Vagina (tissue), 2 donors: ENCODE measurements around the gene TXNRD3. TPM values are rescaled to one million over a fixed set of nuclear protein-coding genes. Genes with fewer than 3 reads are reported as not detected.
A peak's percentile ranks its signal among the peaks of the same experiment; 100 is the strongest.

ENCODE experiments used
- DNase-seq, 2 donors: peaks; one replicate each; pipeline ENCODE4 v3.0.0-alpha.2; 2017; ENCODE audit errors: extremely low spot score in 2 of 2
- H3K27ac ChIP-seq: fragments of 200-600 bp; sonication (generic); one replicate; pipeline ENCODE4 v1.5.1; 2019
- H3K27me3 ChIP-seq: fragments of 200-600 bp; sonication (generic); one replicate; pipeline ENCODE4 v1.5.1; 2019
- H3K36me3 ChIP-seq, 2 donors: fragments of 200-600 bp; sonication (generic); one replicate each; pipeline ENCODE4 v1.5.1; 2017 to 2019
- H3K4me1 ChIP-seq: fragments of 200-600 bp; sonication (generic); one replicate; pipeline ENCODE4 v1.5.1; 2019
- H3K4me3 ChIP-seq, 2 donors: fragments of 200-600 bp; sonication (generic); 1 replicate in 1 of 2; 2 replicates in 1 of 2; pipeline ENCODE4 v1.5.1; 2016 to 2019
- H3K9me3 ChIP-seq: fragments of 200-600 bp; sonication (generic); one replicate; pipeline ENCODE4 v1.5.1; 2019
- CTCF ChIP-seq, 3 experiments: fragments of 450-650 bp in 2 of 3; fragments of 200-600 bp in 1 of 3; sonication (generic) in 1 of 3; IDR thresholded peaks; one replicate each; pipeline ENCODE4 v1.5.1; 2017 to 2019; ENCODE audit warnings: antibody characterized with exemption in 3 of 3, mild to moderate bottlenecking in 2 of 3, moderate library complexity in 2 of 3
- POLR2A ChIP-seq, 2 donors: fragments of 450-650 bp; IDR thresholded peaks; one replicate each; pipeline ENCODE4 v1.6.1; 2017; ENCODE audit warnings: antibody characterized with exemption in 2 of 2, mild to moderate bottlenecking in 2 of 2, moderate library complexity in 2 of 2
- POLR2AphosphoS5 ChIP-seq, 2 donors: sonication (generic); formaldehyde crosslinking; IDR thresholded peaks; one replicate each; pipeline ENCODE4 v1.9.0; 2017; ENCODE audit warnings: antibody characterized with exemption in 2 of 2, mild to moderate bottlenecking in 2 of 2, low read depth in 1 of 2; ENCODE audit not compliant: insufficient read depth in 1 of 2
- intact Hi-C: fragments of 100-400 bp; cut with DNase I; formaldehyde crosslinking; loops from one replicate; pipeline ENCODE4 v1.15.1; 2023
- total RNA-seq: library from RNA; depleted of rRNA; stranded (reverse); fragments of >200 nt; gene quantifications from one replicate; pipeline ENCODE4 v1.2.3, GENCODE V29; 2016

TXNRD3 gene
- total RNA-seq, 1 donor from 2014 or later = 7.1 TPM

GRCh38 chr3:126666658-126667528, 12.0 kb upstream of the TXNRD3 start:
- Histone ChIP-seq H3K27ac (no peak overlapping the region), H3K9me3 (no peaks in the 10 kb centered on the region), H3K27me3 (no peaks in the 10 kb centered on the region), H3K4me3 (no peak overlapping the region), H3K4me1 (no peaks in the 10 kb centered on the region), H3K36me3 (no peaks in the 10 kb centered on the region)
- TF ChIP-seq POLR2A (IDR thresholded peaks at IDR 0.05) (no peak), CTCF (IDR thresholded peaks at IDR 0.05) (no peak), POLR2AphosphoS5 (IDR thresholded peaks at IDR 0.05; ENCODE audit: insufficient read depth in 1 of 2, low read depth in 1 of 2) (no peak)
- intact Hi-C loops = no loop called here
- peak; percentile 83 to 93 for DNase-seq

- TF ChIP-seq POLR2A (IDR thresholded peaks at IDR 0.05) = no peak
- no peak for TF ChIP-seq CTCF (IDR thresholded peaks at IDR 0.05)
- TF ChIP-seq POLR2AphosphoS5 (IDR thresholded peaks at IDR 0.05; ENCODE audit: insufficient read depth in 1 of 2, low read depth in 1 of 2) = no peak
- no peaks in the 10 kb centered on the region for H3K4me1 ChIP-seq
Observed at GRCh38 chr3:126665959-126666657, 11.2 kb upstream of the TXNRD3 start.

GRCh38 chr3:126665221-126665936, 10.5 kb upstream of the TXNRD3 start:
- H3K27ac ChIP-seq = no peak overlapping the region
- no peaks in the 10 kb centered on the region for H3K9me3 ChIP-seq
- TF ChIP-seq CTCF (IDR thresholded peaks at IDR 0.05) = no peak
- TF ChIP-seq POLR2A (IDR thresholded peaks at IDR 0.05) = no peak
- TF ChIP-seq POLR2AphosphoS5 (IDR thresholded peaks at IDR 0.05; ENCODE audit: insufficient read depth in 1 of 2, low read depth in 1 of 2) = no peak
- no peak overlapping the region for H3K4me3 ChIP-seq
- DNase-seq = peak; percentile 78 to 94
- H3K27me3 ChIP-seq = no peaks in the 10 kb centered on the region
- intact Hi-C loops = no loop called here
- H3K4me1 ChIP-seq = no peaks in the 10 kb centered on the region
- no peaks in the 10 kb centered on the region for H3K36me3 ChIP-seq

More at GRCh38 chr3:126665959-126666657, 11.2 kb upstream of the TXNRD3 start:
- H3K27me3 ChIP-seq = no peaks in the 10 kb centered on the region
- no peak overlapping the region for H3K27ac ChIP-seq
- no peaks in the 10 kb centered on the region for H3K9me3 ChIP-seq
- H3K4me3 ChIP-seq = no peak overlapping the region
- peak; percentile 56 to 84 for DNase-seq
- no peaks in the 10 kb centered on the region for H3K36me3 ChIP-seq
- intact Hi-C loops = no loop called here

- intact Hi-C loops = no loop called here
- Histone ChIP-seq H3K36me3 (no peaks in the 10 kb centered on the region), H3K9me3 (no peaks in the 10 kb centered on the region), H3K27me3 (no peaks in the 10 kb centered on the region), H3K4me1 (no peaks in the 10 kb centered on the region), H3K4me3 (no peak overlapping the region), H3K27ac (no peak overlapping the region)
- TF ChIP-seq CTCF (IDR thresholded peaks at IDR 0.05) (no peak), POLR2A (IDR thresholded peaks at IDR 0.05) (no peak), POLR2AphosphoS5 (IDR thresholded peaks at IDR 0.05; ENCODE audit: insufficient read depth in 1 of 2, low read depth in 1 of 2) (no peak)
- peak; percentile 40 to 56 for DNase-seq
Observed at GRCh38 chr3:126664591-126665214, 9.8 kb upstream of the TXNRD3 start.
